ENCODE results near the gene TWNK.

GRCh38 chr10:100998991-100999741 lies 11.8 kb downstream of the TWNK start:
- TF ChIP-seq POLR2A (IDR thresholded peaks at IDR 0.05) (no peak), POLR2AphosphoS5 (IDR thresholded peaks at IDR 0.05) (peak; percentile 68 to 87 (median 86)), CTCF (IDR thresholded peaks at IDR 0.05) (peak in 6 of 7 experiments; percentile 24 to 99 (median 94))

Measured in stomach (tissue), 4 donors.